GM21360 (cell line): ENCODE measurements around the gene IGSF10.

ENCODE experiments used
- ATAC-seq: cut with Tn5 transposase; IDR thresholded peaks from one replicate; pipeline ENCODE4 v1.9.1; 2021; ENCODE audit warnings: mild to moderate bottlenecking, moderate library complexity; ENCODE audit not compliant: unreplicated experiment

IGSF10 gene

DNA sequence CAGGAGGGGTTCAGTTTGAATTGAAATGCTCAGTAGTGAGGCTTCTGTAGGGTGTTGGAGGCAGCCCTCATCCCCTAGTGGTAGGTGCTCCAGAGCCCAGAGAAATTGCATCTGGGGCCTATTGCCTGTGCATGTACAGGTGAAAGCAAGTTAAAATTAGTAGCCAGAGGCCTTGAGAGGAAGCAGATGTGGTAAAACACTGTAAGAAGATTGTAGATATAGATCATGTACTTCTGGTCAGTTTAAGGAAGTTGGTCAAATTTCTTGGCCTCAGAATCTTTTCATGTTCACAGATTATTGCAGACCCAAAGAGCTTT lies 34.6 kb downstream of the IGSF10 start:
- peak; percentile 77 for ATAC-seq

GRCh38 chr3:151425627-151426340 lies 35.1 kb downstream of the IGSF10 start:
- ATAC-seq, result peak; percentile 40

DNA sequence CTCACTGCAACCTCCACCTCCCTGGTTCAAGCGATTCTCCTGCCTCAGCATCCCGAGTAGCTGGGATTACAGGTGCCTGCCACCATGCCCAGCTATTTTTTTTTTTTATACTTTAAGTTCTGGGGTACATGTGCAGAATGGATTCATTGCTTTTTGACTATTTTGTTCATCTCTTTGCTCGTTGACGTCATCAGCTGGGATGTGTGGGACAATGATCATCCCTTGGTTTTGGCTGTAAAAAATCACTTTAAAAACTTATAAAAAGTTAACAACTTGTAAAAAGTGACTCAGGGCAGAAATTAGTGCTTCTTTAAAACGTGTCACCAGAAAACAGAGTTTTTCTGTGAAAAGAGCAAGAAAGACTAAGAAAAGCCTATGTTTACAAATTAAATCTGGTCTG lies 37.8 kb downstream of the IGSF10 start:
- ATAC-seq, result no peak

DNA sequence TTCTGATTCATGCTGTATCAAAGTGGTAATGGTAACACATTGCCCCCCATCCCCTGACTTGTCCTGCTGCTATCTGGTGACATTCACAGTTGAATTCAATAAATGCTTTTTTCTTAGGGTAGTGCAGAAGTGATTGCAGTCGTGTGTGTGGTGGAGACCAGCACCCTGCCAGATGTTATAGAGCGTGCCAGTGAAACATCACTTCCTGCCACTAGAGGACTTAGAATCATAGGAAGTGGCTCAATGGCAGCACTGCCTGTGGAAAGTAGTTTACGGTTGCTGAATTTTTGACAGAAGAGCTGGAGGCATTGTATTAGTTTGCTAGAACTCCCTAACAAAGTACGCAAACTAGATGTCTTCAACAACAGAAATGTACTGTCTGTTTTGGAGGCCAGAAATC lies 38.9 kb downstream of the IGSF10 start:
- no peak for ATAC-seq

DNA sequence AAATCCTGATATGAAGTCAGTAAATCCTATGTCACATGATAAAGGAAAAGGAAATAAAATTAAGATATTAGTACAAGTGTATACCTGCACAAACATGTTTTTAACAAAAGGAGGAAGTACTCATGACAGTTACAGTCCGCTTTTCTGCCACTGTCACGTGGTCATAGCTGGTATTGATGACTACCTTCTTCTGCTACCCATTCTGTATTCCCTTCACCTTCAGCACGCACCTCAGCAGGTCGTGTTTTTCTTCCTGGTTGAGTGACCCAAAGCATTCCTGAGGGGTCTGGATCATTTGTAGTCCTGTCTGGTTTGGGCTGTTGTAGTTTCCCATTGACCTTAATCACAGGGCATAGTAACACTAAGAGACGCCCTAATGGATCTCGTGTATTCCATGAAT lies 41.1 kb downstream of the IGSF10 start:
- ATAC-seq, result no peak

- no peak for ATAC-seq
Observed at GRCh38 chr3:151415289-151415688, 45.6 kb downstream of the IGSF10 start.

DNA sequence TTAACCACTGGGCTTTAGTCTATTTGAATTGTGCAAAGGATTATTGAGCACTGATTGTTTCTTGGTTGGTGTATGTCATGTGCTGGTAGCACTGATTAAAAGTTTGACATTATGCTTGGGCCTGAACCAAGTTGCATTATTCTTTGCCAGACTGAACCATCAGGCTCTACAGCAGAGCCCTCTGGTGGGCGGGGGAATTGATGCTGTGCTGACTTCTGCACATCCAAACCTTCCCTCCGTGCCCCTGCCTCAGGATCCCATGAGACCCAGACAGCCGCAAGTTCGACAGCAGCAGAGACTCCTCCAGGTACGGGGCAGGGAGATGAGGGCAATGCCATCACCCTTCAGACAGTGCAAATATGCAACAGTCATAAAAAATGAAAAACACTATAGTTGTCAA lies 47.9 kb downstream of the IGSF10 start:
- ATAC-seq, result no peak
